Choroid plexus epithelial cell (primary cell): ENCODE data around the gene FGF12.

Source experiments
- DNase-seq: peaks from one replicate; pipeline ENCODE4 v3.0.0-alpha.2; 2010; ENCODE audit warnings: low read depth
- H3K4me3 ChIP-seq: 2 replicates; pipeline ENCODE4 v1.5.1; 2011; ENCODE audit warnings: low read depth, mild to moderate bottlenecking, control low read depth, low read length, moderate library complexity
- CTCF ChIP-seq: conservative IDR thresholded peaks from 2 replicates; pipeline ENCODE4 v1.5.1; 2011; ENCODE audit warnings: low read depth, mild to moderate bottlenecking, control low read depth, inconsistent platforms, low read length, moderate library complexity

The FGF12 gene

GRCh38 chr3:192433704-192434103 lies 293.6 kb downstream of the FGF12 start:
- no peak for TF ChIP-seq CTCF
- DNase-seq = no peak

GRCh38 chr3:192422997-192423342 lies 304.4 kb downstream of the FGF12 start:
- TF ChIP-seq CTCF = no peak
- DNase-seq = no peak
- no peak overlapping the region for H3K4me3 ChIP-seq

More at GRCh38 chr3:192433704-192434103, 293.6 kb downstream of the FGF12 start:
- no peak overlapping the region for H3K4me3 ChIP-seq

GRCh38 chr3:192422321-192422996 lies 304.9 kb downstream of the FGF12 start:
- DNase-seq = peak; percentile 28
- no peak overlapping the region for H3K4me3 ChIP-seq
- TF ChIP-seq CTCF = no peak

- no peak overlapping the region for H3K4me3 ChIP-seq
- DNase-seq = no peak
- no peak for TF ChIP-seq CTCF
Observed at GRCh38 chr3:192419312-192419711, 308.0 kb downstream of the FGF12 start.

GRCh38 chr3:192417559-192418055 lies 309.7 kb downstream of the FGF12 start:
- no peak for TF ChIP-seq CTCF

GRCh38 chr3:192417017-192417416 lies 310.3 kb downstream of the FGF12 start:
- no peak for DNase-seq
- no peak for TF ChIP-seq CTCF
- no peak overlapping the region for H3K4me3 ChIP-seq

More at GRCh38 chr3:192417559-192418055, 309.7 kb downstream of the FGF12 start:
- DNase-seq = no peak
- H3K4me3 ChIP-seq = no peak overlapping the region

GRCh38 chr3:192413461-192413860 lies 313.9 kb downstream of the FGF12 start:
- H3K4me3 ChIP-seq = no peak overlapping the region
- TF ChIP-seq CTCF = no peak
- no peak for DNase-seq
